Measurements from ENCODE around the gene CACNA1I. TPM values are rescaled to one million over a fixed set of nuclear protein-coding genes. Genes with fewer than 3 reads are reported as not detected.

The CACNA1I gene
- total RNA-seq, 1 donor from 2014 or later = 3.9 TPM

GRCh38 chr22:39534591-39535356, 35.8 kb upstream of the CACNA1I start:
- intact Hi-C loops (cut with micrococcal nuclease) = loop anchor here (2.0 to 10.0 kb wide), 4 partner anchors 370 to 643 kb away; partner anchors contain the start of genes GRAP2 and TNRC6B

GRCh38 chr22:39535357-39535725, 35.2 kb upstream of the CACNA1I start:
- intact Hi-C loops (cut with micrococcal nuclease) = loop anchor here (2.0 to 10.0 kb wide), 2 partner anchors 369 to 501 kb away; partner anchors contain the start of gene GRAP2

GRCh38 chr22:39535831-39536449, 34.6 kb upstream of the CACNA1I start:
- intact Hi-C loops (cut with micrococcal nuclease) = loop anchor here (2.0 to 10.0 kb wide), 2 partner anchors 369 to 501 kb away; partner anchors contain the start of gene GRAP2

GRCh38 chr22:39536711-39537110, 33.8 kb upstream of the CACNA1I start:
- intact Hi-C loops (cut with micrococcal nuclease) = loop anchor here (10.0 kb wide), 1 partner anchor 368 kb away; the partner anchor contains the start of gene GRAP2

- intact Hi-C loops (cut with micrococcal nuclease) = loop anchor here (10.0 kb wide), 1 partner anchor 367 kb away; the partner anchor contains the start of gene GRAP2
Observed at GRCh38 chr22:39537975-39538374, 32.6 kb upstream of the CACNA1I start.

- intact Hi-C loops (cut with micrococcal nuclease) = no loop called here
Observed at GRCh38 chr22:39543095-39543494, 27.5 kb upstream of the CACNA1I start.

- intact Hi-C loops (cut with micrococcal nuclease) = no loop called here
Observed at GRCh38 chr22:39545386-39546365, 24.9 kb upstream of the CACNA1I start.

- intact Hi-C loops (cut with micrococcal nuclease) = no loop called here
Observed at GRCh38 chr22:39546889-39547586, 23.5 kb upstream of the CACNA1I start.

- intact Hi-C loops (cut with micrococcal nuclease) = no loop called here
Observed at GRCh38 chr22:39547587-39547947, 23.0 kb upstream of the CACNA1I start.

GRCh38 chr22:39553429-39553828, 17.1 kb upstream of the CACNA1I start:
- intact Hi-C loops (cut with micrococcal nuclease) = no loop called here

- intact Hi-C loops (cut with micrococcal nuclease) = no loop called here
Observed at GRCh38 chr22:39554151-39554550, 16.4 kb upstream of the CACNA1I start.

GRCh38 chr22:39556970-39557841, 13.3 kb upstream of the CACNA1I start:
- intact Hi-C loops (cut with micrococcal nuclease) = loop anchor here (5.0 kb wide), 1 partner anchor 465 kb away; no protein-coding TSS in a partner anchor

GRCh38 chr22:39558254-39558727, 12.3 kb upstream of the CACNA1I start:
- intact Hi-C loops (cut with micrococcal nuclease) = loop anchor here (5.0 kb wide), 1 partner anchor 464 kb away; no protein-coding TSS in a partner anchor

GRCh38 chr22:39558950-39559349, 11.6 kb upstream of the CACNA1I start:
- intact Hi-C loops (cut with micrococcal nuclease) = loop anchor here (5.0 kb wide), 1 partner anchor 463 kb away; no protein-coding TSS in a partner anchor

GRCh38 chr22:39559456-39560105, 11.0 kb upstream of the CACNA1I start:
- intact Hi-C loops (cut with micrococcal nuclease) = loop anchor here (5.0 kb wide), 1 partner anchor 463 kb away; no protein-coding TSS in a partner anchor

GRCh38 chr22:39560127-39560526, 10.4 kb upstream of the CACNA1I start:
- intact Hi-C loops (cut with micrococcal nuclease) = no loop called here

- intact Hi-C loops (cut with micrococcal nuclease) = no loop called here
Observed at GRCh38 chr22:39562839-39563489, 7.6 kb upstream of the CACNA1I start.
